Mesothelial cell of epicardium (in vitro differentiated cells): ENCODE data around the gene LRRC37A3. TPM values are rescaled to one million over a fixed set of nuclear protein-coding genes. Genes with fewer than 3 reads are reported as not detected.
"Not testable (repeated sequence)": the region's sequence is repeated elsewhere in the genome, so short reads cannot be mapped to it uniquely, and the experiment has no call there.

Experiments
- DNase-seq, 2 experiments: peaks; one replicate each; pipeline ENCODE4 v3.0.0; 2021; ENCODE audit warnings: low spot score in 2 of 2; ENCODE audit not compliant: unreplicated experiment in 2 of 2
- H3K27ac Mint-ChIP-seq: 2 replicates; pipeline ENCODE4 v1.8.0; 2021; ENCODE audit warnings: mixed read lengths
- H3K27me3 Mint-ChIP-seq: 2 replicates; pipeline ENCODE4 v1.8.0; 2021; ENCODE audit warnings: low read depth, mixed read lengths
- H3K36me3 Mint-ChIP-seq: 2 replicates; pipeline ENCODE4 v1.8.0; 2021; ENCODE audit warnings: mixed read lengths
- H3K4me1 Mint-ChIP-seq: 2 replicates; pipeline ENCODE4 v1.8.0; 2021; ENCODE audit warnings: mixed read lengths
- H3K4me3 Mint-ChIP-seq: 2 replicates; pipeline ENCODE4 v1.8.0; 2021; ENCODE audit warnings: mild to moderate bottlenecking, moderate library complexity, mixed read lengths
- H3K9me3 Mint-ChIP-seq: 2 replicates; pipeline ENCODE4 v1.8.0; 2021; ENCODE audit warnings: mixed read lengths
- CTCF ChIP-seq: fragments of 200-600 bp; sonication (generic); IDR thresholded peaks from one replicate; pipeline ENCODE4 v1.5.0; 2021; ENCODE audit warnings: antibody characterized with exemption; ENCODE audit not compliant: unreplicated experiment
- total RNA-seq: library from RNA; stranded (reverse); gene quantifications from 3 replicates; pipeline ENCODE4 v1.2.1, GENCODE V29; 2021

The LRRC37A3 gene
- total RNA-seq = 31.5 to 34.7 TPM (median 34.7 TPM) in 3 replicates

GRCh38 chr17:64919289-64920025 is at the start of gene LRRC37A3:
Gene LRRC37A3, minus strand, starts transcription at chr17:64919478. Its CDS starts 22,221 bp downstream, at chr17:64897257.
- Mint-ChIP-seq H3K4me3 (peak within 1 kb of the TSS; percentile 82), H3K27ac (peak within 1 kb of the TSS; percentile 93)
- DNase-seq = peak; percentile 100
- not testable (repeated sequence) for H3K27me3 Mint-ChIP-seq, H3K9me3 Mint-ChIP-seq, H3K36me3 Mint-ChIP-seq, H3K4me1 Mint-ChIP-seq
- TF ChIP-seq CTCF = peak; percentile 99

GRCh38 chr17:64965873-64966287 is 46.6 kb upstream of the LRRC37A3 start:
- Mint-ChIP-seq H3K4me1 (peaks cover 23% of the 10 kb centered on the region), H3K4me3 (peak overlapping the region; percentile 55)
- not testable (repeated sequence) for H3K9me3 Mint-ChIP-seq, H3K27ac Mint-ChIP-seq, H3K27me3 Mint-ChIP-seq, H3K36me3 Mint-ChIP-seq
- peak in 1 of 2 experiments; percentile 61 for DNase-seq

GRCh38 chr17:64965256-64965872 is 46.1 kb upstream of the LRRC37A3 start:
- H3K27ac Mint-ChIP-seq, H3K36me3 Mint-ChIP-seq, DNase-seq, H3K9me3 Mint-ChIP-seq, H3K27me3 Mint-ChIP-seq: not testable (repeated sequence)
- H3K4me1 Mint-ChIP-seq = peaks cover 22% of the 10 kb centered on the region
- H3K4me3 Mint-ChIP-seq = peak overlapping the region; percentile 55

GRCh38 chr17:64964796-64965195 is 45.5 kb upstream of the LRRC37A3 start:
- no peak for TF ChIP-seq CTCF
- H3K27me3 Mint-ChIP-seq = peaks cover 1% of the 10 kb centered on the region
- H3K36me3 Mint-ChIP-seq = no peaks in the 10 kb centered on the region
- H3K4me1 Mint-ChIP-seq = peaks cover 20% of the 10 kb centered on the region
- H3K9me3 Mint-ChIP-seq = no peaks in the 10 kb centered on the region
- H3K4me3 Mint-ChIP-seq = no peak overlapping the region
- DNase-seq = no peak
- no peak overlapping the region for H3K27ac Mint-ChIP-seq

- H3K4me3 Mint-ChIP-seq, H3K27ac Mint-ChIP-seq, H3K9me3 Mint-ChIP-seq, H3K36me3 Mint-ChIP-seq, H3K27me3 Mint-ChIP-seq, DNase-seq: not testable (repeated sequence)
- peaks cover 20% of the 10 kb centered on the region for H3K4me1 Mint-ChIP-seq
Observed at GRCh38 chr17:64963814-64964213, 44.5 kb upstream of the LRRC37A3 start.

GRCh38 chr17:64961563-64962378 is 42.5 kb upstream of the LRRC37A3 start:
- not testable (repeated sequence) for DNase-seq, H3K27ac Mint-ChIP-seq, H3K27me3 Mint-ChIP-seq, H3K36me3 Mint-ChIP-seq, H3K9me3 Mint-ChIP-seq
- peak; percentile 80 for TF ChIP-seq CTCF
- Mint-ChIP-seq H3K4me1 (peaks cover 13% of the 10 kb centered on the region), H3K4me3 (peak overlapping the region; percentile 4)

- Mint-ChIP-seq H3K4me1 (no peaks in the 10 kb centered on the region), H3K27ac (no peak overlapping the region), H3K4me3 (no peak overlapping the region), H3K9me3 (no peaks in the 10 kb centered on the region), H3K27me3 (no peaks in the 10 kb centered on the region), H3K36me3 (no peaks in the 10 kb centered on the region)
- no peak for DNase-seq
- TF ChIP-seq CTCF = no peak
Observed at GRCh38 chr17:64951877-64952276, 32.6 kb upstream of the LRRC37A3 start.
